Measurements from ENCODE around the gene ACCSL.

DNA sequence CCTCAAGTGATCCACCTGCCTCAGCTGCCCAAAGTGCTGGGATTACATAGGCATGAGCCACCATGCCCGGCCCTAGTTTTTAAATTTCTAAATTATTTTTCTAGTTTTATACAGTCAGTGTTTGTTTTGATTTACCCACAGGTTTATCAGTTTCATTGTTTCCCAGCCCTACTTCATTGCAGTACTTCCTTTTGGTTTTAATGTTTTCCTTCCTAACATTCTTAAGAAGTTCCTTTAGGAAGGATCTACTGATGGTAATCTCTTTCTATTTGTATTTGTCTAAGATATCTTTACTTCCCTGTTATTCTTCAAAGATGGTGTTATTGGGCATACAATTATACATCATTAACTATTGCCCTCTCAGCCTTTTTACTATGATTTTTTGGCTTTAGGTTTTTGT, 42.8 kb downstream of the ACCSL start:
- TF ChIP-seq, protein P1, sequence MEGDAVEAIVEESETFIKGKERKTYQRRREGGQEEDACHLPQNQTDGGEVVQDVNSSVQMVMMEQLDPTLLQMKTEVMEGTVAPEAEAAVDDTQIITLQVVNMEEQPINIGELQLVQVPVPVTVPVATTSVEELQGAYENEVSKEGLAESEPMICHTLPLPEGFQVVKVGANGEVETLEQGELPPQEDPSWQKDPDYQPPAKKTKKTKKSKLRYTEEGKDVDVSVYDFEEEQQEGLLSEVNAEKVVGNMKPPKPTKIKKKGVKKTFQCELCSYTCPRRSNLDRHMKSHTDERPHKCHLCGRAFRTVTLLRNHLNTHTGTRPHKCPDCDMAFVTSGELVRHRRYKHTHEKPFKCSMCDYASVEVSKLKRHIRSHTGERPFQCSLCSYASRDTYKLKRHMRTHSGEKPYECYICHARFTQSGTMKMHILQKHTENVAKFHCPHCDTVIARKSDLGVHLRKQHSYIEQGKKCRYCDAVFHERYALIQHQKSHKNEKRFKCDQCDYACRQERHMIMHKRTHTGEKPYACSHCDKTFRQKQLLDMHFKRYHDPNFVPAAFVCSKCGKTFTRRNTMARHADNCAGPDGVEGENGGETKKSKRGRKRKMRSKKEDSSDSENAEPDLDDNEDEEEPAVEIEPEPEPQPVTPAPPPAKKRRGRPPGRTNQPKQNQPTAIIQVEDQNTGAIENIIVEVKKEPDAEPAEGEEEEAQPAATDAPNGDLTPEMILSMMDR (IDR thresholded peaks at IDR 0.05): no peak
- no peak for TF ChIP-seq POLR2A (IDR thresholded peaks at IDR 0.05)
